GM23338 (cell line): ENCODE data around the gene SLC45A3. TPM values are rescaled to one million over a fixed set of nuclear protein-coding genes. Genes with fewer than 3 reads are reported as not detected.

ENCODE experiments used
- ATAC-seq: fragments of 200-7000 bp; cut with Tn5 transposase; 3 replicates; pipeline ENCODE4 v1.9.1; 2020
- DNase-seq: peaks from one replicate; pipeline ENCODE4 v3.0.0-alpha.2; 2015; ENCODE audit warnings: low spot score
- H2AFZ ChIP-seq: fragments of 200-600 bp; sonication (generic); 2 replicates; pipeline ENCODE4 v1.8.0; 2016; ENCODE audit warnings: antibody characterized with exemption, mild to moderate bottlenecking, moderate library complexity
- H3F3A ChIP-seq: fragments of 200-600 bp; sonication (generic); replicated peaks from 2 replicates; pipeline ENCODE4 v1.8.0; 2017; ENCODE audit warnings: antibody characterized with exemption, mixed run types, low read depth
- H3K27ac ChIP-seq: fragments of 200-600 bp; sonication (generic); 2 replicates; pipeline ENCODE4 v1.6.1; 2016; ENCODE audit warnings: low read depth
- H3K27me3 ChIP-seq: fragments of 200-600 bp; sonication (generic); 2 replicates; pipeline ENCODE4 v1.8.0; 2016; ENCODE audit warnings: mild to moderate bottlenecking, mixed run types, moderate library complexity; ENCODE audit not compliant: insufficient read depth
- H3K36me3 ChIP-seq: fragments of 200-600 bp; sonication (generic); 2 replicates; pipeline ENCODE4 v1.8.0; 2016; ENCODE audit warnings: mild to moderate bottlenecking; ENCODE audit not compliant: insufficient read depth
- H3K4me1 ChIP-seq: fragments of 200-600 bp; sonication (generic); 2 replicates; pipeline ENCODE4 v1.8.0; 2016; ENCODE audit warnings: mild to moderate bottlenecking, moderate library complexity; ENCODE audit not compliant: insufficient read depth
- H3K4me2 ChIP-seq: fragments of 200-600 bp; sonication (generic); 2 replicates; pipeline ENCODE4 v1.7.1; 2017; ENCODE audit warnings: mixed run types
- H3K4me3 ChIP-seq: fragments of 200-600 bp; sonication (generic); 2 replicates; pipeline ENCODE4 v1.6.1; 2016; ENCODE audit warnings: mixed run types
- H3K79me2 ChIP-seq: fragments of 200-600 bp; sonication (generic); replicated peaks from 2 replicates; pipeline ENCODE4 v1.8.0; 2017; ENCODE audit warnings: mild to moderate bottlenecking; ENCODE audit not compliant: insufficient read depth
- H3K9me2 ChIP-seq: fragments of 200-600 bp; sonication (generic); 2 replicates; pipeline ENCODE4 v1.8.0; 2017; ENCODE audit not compliant: insufficient read depth
- H4K20me1 ChIP-seq: fragments of 200-600 bp; sonication (generic); replicated peaks from 2 replicates; pipeline ENCODE4 v1.8.0; 2017; ENCODE audit warnings: mild to moderate bottlenecking; ENCODE audit not compliant: insufficient read depth
- H3K27ac Mint-ChIP-seq: 2 replicates; pipeline ENCODE4 v1.8.0; 2020; ENCODE audit warnings: inconsistent platforms, mild to moderate bottlenecking, moderate library complexity, mixed read lengths
- H3K27me3 Mint-ChIP-seq: 3 replicates; pipeline ENCODE4 v1.8.0; 2022; ENCODE audit warnings: low read depth, mild to moderate bottlenecking, moderate library complexity, mixed read lengths, inconsistent platforms; ENCODE audit not compliant: insufficient read depth, poor library complexity
- H3K36me3 Mint-ChIP-seq: 3 replicates; pipeline ENCODE4 v1.8.0; 2021; ENCODE audit warnings: low read depth, mild to moderate bottlenecking, inconsistent platforms, moderate library complexity, mixed read lengths
- H3K4me1 Mint-ChIP-seq: 3 replicates; pipeline ENCODE4 v1.8.0; 2020; ENCODE audit warnings: mild to moderate bottlenecking, inconsistent platforms, mixed read lengths
- H3K4me3 Mint-ChIP-seq: 3 replicates; pipeline ENCODE4 v1.8.0; 2021; ENCODE audit warnings: moderate library complexity, mild to moderate bottlenecking, inconsistent platforms, mixed read lengths
- H3K9me3 Mint-ChIP-seq: 3 replicates; pipeline ENCODE4 v1.8.0; 2020; ENCODE audit warnings: moderate library complexity, mild to moderate bottlenecking, inconsistent platforms, mixed read lengths
- CREB1 ChIP-seq: fragments of 250-450 bp; sonication (Bioruptor Pico); IDR thresholded peaks from 2 replicates; pipeline ENCODE4 v1.5.0; 2020; ENCODE audit warnings: low read depth, mild to moderate bottlenecking, moderate library complexity
- EZH2 ChIP-seq: fragments of 200-600 bp; sonication (generic); IDR thresholded peaks from one replicate; pipeline ENCODE4 v1.8.0; 2017; ENCODE audit warnings: antibody characterized with exemption, mild to moderate bottlenecking, low read depth; ENCODE audit not compliant: unreplicated experiment
- EZH2phosphoT487 ChIP-seq: fragments of 200-600 bp; sonication (generic); IDR thresholded peaks from one replicate; pipeline ENCODE4 v1.8.1; 2018; ENCODE audit warnings: antibody characterized with exemption; ENCODE audit not compliant: unreplicated experiment
- JUNB ChIP-seq: IDR thresholded peaks from one replicate; pipeline ENCODE4 v1.6.1; 2016; ENCODE audit warnings: antibody characterized with exemption; ENCODE audit not compliant: unreplicated experiment
- NANOG ChIP-seq: IDR thresholded peaks from 2 replicates; pipeline ENCODE4 v1.6.1; 2016; ENCODE audit warnings: antibody characterized with exemption, borderline replicate concordance
- POLR2AphosphoS5 ChIP-seq: IDR thresholded peaks from 2 replicates; pipeline ENCODE4 v1.6.1; 2016; ENCODE audit warnings: antibody characterized with exemption, low read depth
- STAT1 ChIP-seq: IDR thresholded peaks from one replicate; pipeline ENCODE4 v1.6.1; 2016; ENCODE audit warnings: antibody characterized with exemption; ENCODE audit not compliant: unreplicated experiment
- ZNF114 ChIP-seq: fragments of 250-450 bp; sonication (Bioruptor Pico); IDR thresholded peaks from 2 replicates; pipeline ENCODE4 v1.5.0; 2020; ENCODE audit warnings: mild to moderate bottlenecking, moderate library complexity
- ZNF331 ChIP-seq: fragments of 250-450 bp; sonication (Bioruptor Pico); IDR thresholded peaks from 2 replicates; pipeline ENCODE4 v1.5.0; 2020; ENCODE audit warnings: low read depth, mild to moderate bottlenecking, moderate library complexity
- polyA plus RNA-seq: library from polyadenylated mRNA; unstranded; fragments of >200 nt; fragmentation: Nextera tagmentation; extraction: Ambion mirVana; gene quantifications from 2 replicates; pipeline ENCODE4 v1.2.1, GENCODE V29; 2016
- total RNA-seq: library from RNA; depleted of rRNA; stranded (reverse); fragments of >200 nt; shearing (Covaris generic); gene quantifications from 2 replicates; pipeline ENCODE4 v1.2.3, GENCODE V29; 2014
- TF ChIP-seq, protein P1 (sequence below): IDR thresholded peaks from 2 replicates; pipeline ENCODE4 v1.6.1; 2016; ENCODE audit warnings: antibody characterized with exemption
- TF ChIP-seq, protein P2 (sequence below): fragments of 250-450 bp; sonication (Bioruptor Pico); IDR thresholded peaks from 2 replicates; pipeline ENCODE4 v1.5.0; 2020; ENCODE audit warnings: mild to moderate bottlenecking, moderate library complexity
- TF ChIP-seq, protein P3 (sequence below): IDR thresholded peaks from one replicate; pipeline ENCODE4 v1.6.1; 2018; ENCODE audit warnings: antibody characterized with exemption; ENCODE audit not compliant: unreplicated experiment

The SLC45A3 gene
- total and polyA plus RNA-seq, 2 experiments from 2014 or later, result 4.7 to 16.0 TPM

DNA sequence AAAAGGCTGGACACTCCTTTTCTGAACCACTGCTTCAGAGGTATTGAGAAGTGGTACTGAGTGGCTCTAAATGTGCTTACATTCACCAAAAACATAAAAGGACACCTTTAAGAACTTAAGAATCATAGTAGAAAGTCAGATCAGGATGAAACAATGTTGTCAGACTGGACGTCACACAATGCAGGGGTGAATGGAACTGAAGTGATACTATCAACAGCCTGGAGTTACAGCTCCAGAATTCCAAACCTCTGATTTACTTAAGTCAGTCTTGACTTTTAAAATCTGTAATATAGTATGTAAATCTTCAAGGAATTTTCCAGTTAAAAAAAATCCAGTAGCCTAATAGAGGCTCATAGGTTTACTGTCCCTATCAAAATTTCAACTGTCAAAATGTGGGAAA is 67.8 kb downstream of the SLC45A3 start (continued):
- TF ChIP-seq ZNF331 (CRISPR knock-in tag), result no peak
- no peak for TF ChIP-seq EZH2phosphoT487
- no peak for TF ChIP-seq ZNF114 (CRISPR knock-in tag)
- no peak for TF ChIP-seq STAT1
- no peak for TF ChIP-seq NANOG
- no peak for TF ChIP-seq EZH2
- TF ChIP-seq, protein P1, sequence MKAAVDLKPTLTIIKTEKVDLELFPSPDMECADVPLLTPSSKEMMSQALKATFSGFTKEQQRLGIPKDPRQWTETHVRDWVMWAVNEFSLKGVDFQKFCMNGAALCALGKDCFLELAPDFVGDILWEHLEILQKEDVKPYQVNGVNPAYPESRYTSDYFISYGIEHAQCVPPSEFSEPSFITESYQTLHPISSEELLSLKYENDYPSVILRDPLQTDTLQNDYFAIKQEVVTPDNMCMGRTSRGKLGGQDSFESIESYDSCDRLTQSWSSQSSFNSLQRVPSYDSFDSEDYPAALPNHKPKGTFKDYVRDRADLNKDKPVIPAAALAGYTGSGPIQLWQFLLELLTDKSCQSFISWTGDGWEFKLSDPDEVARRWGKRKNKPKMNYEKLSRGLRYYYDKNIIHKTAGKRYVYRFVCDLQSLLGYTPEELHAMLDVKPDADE, result no peak

DNA sequence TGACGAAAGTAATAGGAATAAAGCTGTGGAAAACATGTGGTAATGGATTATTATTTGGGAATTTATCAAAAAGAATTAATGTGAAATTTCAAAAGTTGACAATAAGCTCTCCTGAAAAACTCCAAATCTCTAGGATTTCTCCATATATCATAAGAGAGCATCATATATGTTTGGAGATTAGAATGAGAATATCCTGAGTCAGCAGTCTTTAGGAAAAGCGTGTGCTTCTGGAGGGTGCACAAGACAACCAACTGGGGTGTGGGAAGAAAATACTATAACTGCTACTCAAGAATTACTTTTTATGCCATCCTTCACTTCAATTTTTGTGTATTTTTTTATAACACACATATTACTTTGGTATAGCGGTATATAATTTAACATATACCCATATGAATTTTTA is 68.2 kb downstream of the SLC45A3 start:
- Mint-ChIP-seq H3K27ac (no peak overlapping the region), H3K4me3 (no peak overlapping the region), H3K4me1 (0 out of 3 replicates have a peak, but pooled peaks cover 4% of the 10 kb centered on the region), H3K9me3 (no peaks in the 10 kb centered on the region), H3K27me3 (no peaks in the 10 kb centered on the region), H3K36me3 (peaks cover 49% of the 10 kb centered on the region; the same call in 2 of the 3 replicates)
- TF ChIP-seq, protein P2, sequence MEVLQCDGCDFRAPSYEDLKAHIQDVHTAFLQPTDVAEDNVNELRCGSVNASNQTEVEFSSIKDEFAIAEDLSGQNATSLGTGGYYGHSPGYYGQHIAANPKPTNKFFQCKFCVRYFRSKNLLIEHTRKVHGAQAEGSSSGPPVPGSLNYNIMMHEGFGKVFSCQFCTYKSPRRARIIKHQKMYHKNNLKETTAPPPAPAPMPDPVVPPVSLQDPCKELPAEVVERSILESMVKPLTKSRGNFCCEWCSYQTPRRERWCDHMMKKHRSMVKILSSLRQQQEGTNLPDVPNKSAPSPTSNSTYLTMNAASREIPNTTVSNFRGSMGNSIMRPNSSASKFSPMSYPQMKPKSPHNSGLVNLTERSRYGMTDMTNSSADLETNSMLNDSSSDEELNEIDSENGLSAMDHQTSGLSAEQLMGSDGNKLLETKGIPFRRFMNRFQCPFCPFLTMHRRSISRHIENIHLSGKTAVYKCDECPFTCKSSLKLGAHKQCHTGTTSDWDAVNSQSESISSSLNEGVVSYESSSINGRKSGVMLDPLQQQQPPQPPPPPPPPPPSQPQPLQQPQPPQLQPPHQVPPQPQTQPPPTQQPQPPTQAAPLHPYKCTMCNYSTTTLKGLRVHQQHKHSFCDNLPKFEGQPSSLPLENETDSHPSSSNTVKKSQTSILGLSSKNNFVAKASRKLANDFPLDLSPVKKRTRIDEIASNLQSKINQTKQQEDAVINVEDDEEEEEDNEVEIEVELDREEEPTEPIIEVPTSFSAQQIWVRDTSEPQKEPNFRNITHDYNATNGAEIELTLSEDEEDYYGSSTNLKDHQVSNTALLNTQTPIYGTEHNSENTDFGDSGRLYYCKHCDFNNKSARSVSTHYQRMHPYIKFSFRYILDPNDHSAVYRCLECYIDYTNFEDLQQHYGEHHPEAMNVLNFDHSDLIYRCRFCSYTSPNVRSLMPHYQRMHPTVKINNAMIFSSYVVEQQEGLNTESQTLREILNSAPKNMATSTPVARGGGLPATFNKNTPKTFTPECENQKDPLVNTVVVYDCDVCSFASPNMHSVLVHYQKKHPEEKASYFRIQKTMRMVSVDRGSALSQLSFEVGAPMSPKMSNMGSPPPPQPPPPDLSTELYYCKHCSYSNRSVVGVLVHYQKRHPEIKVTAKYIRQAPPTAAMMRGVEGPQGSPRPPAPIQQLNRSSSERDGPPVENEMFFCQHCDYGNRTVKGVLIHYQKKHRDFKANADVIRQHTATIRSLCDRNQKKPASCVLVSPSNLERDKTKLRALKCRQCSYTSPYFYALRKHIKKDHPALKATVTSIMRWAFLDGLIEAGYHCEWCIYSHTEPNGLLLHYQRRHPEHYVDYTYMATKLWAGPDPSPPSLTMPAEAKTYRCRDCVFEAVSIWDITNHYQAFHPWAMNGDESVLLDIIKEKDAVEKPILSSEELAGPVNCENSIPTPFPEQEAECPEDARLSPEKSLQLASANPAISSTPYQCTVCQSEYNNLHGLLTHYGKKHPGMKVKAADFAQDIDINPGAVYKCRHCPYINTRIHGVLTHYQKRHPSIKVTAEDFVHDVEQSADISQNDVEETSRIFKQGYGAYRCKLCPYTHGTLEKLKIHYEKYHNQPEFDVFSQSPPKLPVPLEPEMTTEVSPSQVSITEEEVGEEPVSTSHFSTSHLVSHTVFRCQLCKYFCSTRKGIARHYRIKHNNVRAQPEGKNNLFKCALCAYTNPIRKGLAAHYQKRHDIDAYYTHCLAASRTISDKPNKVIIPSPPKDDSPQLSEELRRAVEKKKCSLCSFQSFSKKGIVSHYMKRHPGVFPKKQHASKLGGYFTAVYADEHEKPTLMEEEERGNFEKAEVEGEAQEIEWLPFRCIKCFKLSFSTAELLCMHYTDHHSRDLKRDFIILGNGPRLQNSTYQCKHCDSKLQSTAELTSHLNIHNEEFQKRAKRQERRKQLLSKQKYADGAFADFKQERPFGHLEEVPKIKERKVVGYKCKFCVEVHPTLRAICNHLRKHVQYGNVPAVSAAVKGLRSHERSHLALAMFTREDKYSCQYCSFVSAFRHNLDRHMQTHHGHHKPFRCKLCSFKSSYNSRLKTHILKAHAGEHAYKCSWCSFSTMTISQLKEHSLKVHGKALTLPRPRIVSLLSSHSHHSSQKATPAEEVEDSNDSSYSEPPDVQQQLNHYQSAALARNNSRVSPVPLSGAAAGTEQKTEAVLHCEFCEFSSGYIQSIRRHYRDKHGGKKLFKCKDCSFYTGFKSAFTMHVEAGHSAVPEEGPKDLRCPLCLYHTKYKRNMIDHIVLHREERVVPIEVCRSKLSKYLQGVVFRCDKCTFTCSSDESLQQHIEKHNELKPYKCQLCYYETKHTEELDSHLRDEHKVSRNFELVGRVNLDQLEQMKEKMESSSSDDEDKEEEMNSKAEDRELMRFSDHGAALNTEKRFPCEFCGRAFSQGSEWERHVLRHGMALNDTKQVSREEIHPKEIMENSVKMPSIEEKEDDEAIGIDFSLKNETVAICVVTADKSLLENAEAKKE (CRISPR knock-in tag), result no peak
- TF ChIP-seq EZH2phosphoT487 (no peak), ZNF114 (CRISPR knock-in tag) (no peak), NANOG (no peak), ZNF331 (CRISPR knock-in tag) (no peak), POLR2AphosphoS5 (no peak), CREB1 (CRISPR knock-in tag) (no peak), STAT1 (no peak), EZH2 (no peak), JUNB (no peak)
- TF ChIP-seq, protein P3, sequence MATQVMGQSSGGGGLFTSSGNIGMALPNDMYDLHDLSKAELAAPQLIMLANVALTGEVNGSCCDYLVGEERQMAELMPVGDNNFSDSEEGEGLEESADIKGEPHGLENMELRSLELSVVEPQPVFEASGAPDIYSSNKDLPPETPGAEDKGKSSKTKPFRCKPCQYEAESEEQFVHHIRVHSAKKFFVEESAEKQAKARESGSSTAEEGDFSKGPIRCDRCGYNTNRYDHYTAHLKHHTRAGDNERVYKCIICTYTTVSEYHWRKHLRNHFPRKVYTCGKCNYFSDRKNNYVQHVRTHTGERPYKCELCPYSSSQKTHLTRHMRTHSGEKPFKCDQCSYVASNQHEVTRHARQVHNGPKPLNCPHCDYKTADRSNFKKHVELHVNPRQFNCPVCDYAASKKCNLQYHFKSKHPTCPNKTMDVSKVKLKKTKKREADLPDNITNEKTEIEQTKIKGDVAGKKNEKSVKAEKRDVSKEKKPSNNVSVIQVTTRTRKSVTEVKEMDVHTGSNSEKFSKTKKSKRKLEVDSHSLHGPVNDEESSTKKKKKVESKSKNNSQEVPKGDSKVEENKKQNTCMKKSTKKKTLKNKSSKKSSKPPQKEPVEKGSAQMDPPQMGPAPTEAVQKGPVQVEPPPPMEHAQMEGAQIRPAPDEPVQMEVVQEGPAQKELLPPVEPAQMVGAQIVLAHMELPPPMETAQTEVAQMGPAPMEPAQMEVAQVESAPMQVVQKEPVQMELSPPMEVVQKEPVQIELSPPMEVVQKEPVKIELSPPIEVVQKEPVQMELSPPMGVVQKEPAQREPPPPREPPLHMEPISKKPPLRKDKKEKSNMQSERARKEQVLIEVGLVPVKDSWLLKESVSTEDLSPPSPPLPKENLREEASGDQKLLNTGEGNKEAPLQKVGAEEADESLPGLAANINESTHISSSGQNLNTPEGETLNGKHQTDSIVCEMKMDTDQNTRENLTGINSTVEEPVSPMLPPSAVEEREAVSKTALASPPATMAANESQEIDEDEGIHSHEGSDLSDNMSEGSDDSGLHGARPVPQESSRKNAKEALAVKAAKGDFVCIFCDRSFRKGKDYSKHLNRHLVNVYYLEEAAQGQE, result no peak
- TF ChIP-seq, protein P1, result no peak
- H3K9me2 ChIP-seq, result no peaks in the 10 kb centered on the region
- DNase-seq (no peak), ATAC-seq (no peak)
- peaks cover 36% of the 10 kb centered on the region for H3K79me2 ChIP-seq
- no peaks in the 10 kb centered on the region for H3K4me1 ChIP-seq
- H3K4me2 ChIP-seq, result no peak overlapping the region
- no peaks in the 10 kb centered on the region for H3K27me3 ChIP-seq
- H4K20me1 ChIP-seq, result peaks cover 28% of the 10 kb centered on the region
- H3K4me3 ChIP-seq, result no peak overlapping the region
- no peak overlapping the region for H2AFZ ChIP-seq
- H3K36me3 ChIP-seq, result peaks cover 26% of the 10 kb centered on the region
- H3F3A ChIP-seq, result no peaks in the 10 kb centered on the region
- no peak overlapping the region for H3K27ac ChIP-seq
